HEK293T (cell line): ENCODE results near the gene PPARA.
"Not testable (repeated sequence)": the region's sequence is repeated elsewhere in the genome, so short reads cannot be mapped to it uniquely, and the experiment has no call there.

ENCODE experiments used
- CTCF ChIA-PET: fragments of 350-600 bp; formaldehyde crosslinking; extraction: SDS; loops from one replicate; lab custom pipeline; 2021; ENCODE audit warnings: antibody characterized with exemption, inconsistent platforms; lab: Yijun Ruan, JAX
- POLR2A ChIA-PET: fragments of 350-600 bp; formaldehyde crosslinking; extraction: SDS; loops from one replicate; lab custom pipeline; 2020; ENCODE audit warnings: antibody characterized with exemption, inconsistent platforms; lab: Yijun Ruan, JAX
- DNase-seq: peaks from one replicate; pipeline ENCODE4 v3.0.0; 2012; ENCODE audit warnings: mixed read lengths; ENCODE audit errors: extremely low spot score
- ARNT ChIP-seq: fragments of 450-650 bp; IDR thresholded peaks from 2 replicates; pipeline ENCODE4 v1.6.1; 2017; ENCODE audit warnings: mild to moderate bottlenecking
- BHLHE40 ChIP-seq: fragments of 450-650 bp; IDR thresholded peaks from 2 replicates; pipeline ENCODE4 v1.6.1; 2016; ENCODE audit warnings: mild to moderate bottlenecking, moderate library complexity, borderline replicate concordance
- CTBP1 ChIP-seq: fragments of 450-650 bp; IDR thresholded peaks from 2 replicates; pipeline ENCODE4 v1.6.1; 2016; ENCODE audit warnings: borderline replicate concordance
- ELF4 ChIP-seq: fragments of 450-650 bp; IDR thresholded peaks from 2 replicates; pipeline ENCODE4 v1.6.1; 2017; ENCODE audit warnings: antibody characterized with exemption
- FOXA1 ChIP-seq: fragments of 450-650 bp; IDR thresholded peaks from 2 replicates; pipeline ENCODE4 v1.6.1; 2016; ENCODE audit warnings: mild to moderate bottlenecking
- FOXK2 ChIP-seq: fragments of 450-650 bp; IDR thresholded peaks from 2 replicates; pipeline ENCODE4 v1.6.1; 2016; ENCODE audit warnings: mild to moderate bottlenecking
- FOXM1 ChIP-seq: fragments of 450-650 bp; IDR thresholded peaks from 2 replicates; pipeline ENCODE4 v1.6.1; 2017; ENCODE audit warnings: mild to moderate bottlenecking, borderline replicate concordance
- HDGF ChIP-seq: fragments of 450-650 bp; IDR thresholded peaks from 2 replicates; pipeline ENCODE4 v1.6.1; 2017; ENCODE audit warnings: antibody characterized with exemption, borderline replicate concordance
- L3MBTL2 ChIP-seq: fragments of 450-650 bp; conservative IDR thresholded peaks from 2 replicates; pipeline ENCODE4 v1.6.1; 2016; ENCODE audit warnings: mild to moderate bottlenecking
- LEF1 ChIP-seq: fragments of 450-650 bp; IDR thresholded peaks from 2 replicates; pipeline ENCODE4 v1.6.1; 2017; ENCODE audit warnings: mild to moderate bottlenecking, borderline replicate concordance
- NFRKB ChIP-seq: fragments of 450-650 bp; IDR thresholded peaks from 2 replicates; pipeline ENCODE4 v1.6.1; 2016; ENCODE audit warnings: mild to moderate bottlenecking, moderate library complexity
- PKNOX1 ChIP-seq: fragments of 450-650 bp; IDR thresholded peaks from 2 replicates; pipeline ENCODE4 v1.6.1; 2016
- SP1 ChIP-seq: fragments of 450-650 bp; IDR thresholded peaks from 2 replicates; pipeline ENCODE4 v1.6.1; 2017
- SUZ12 ChIP-seq: fragments of 450-650 bp; IDR thresholded peaks from 2 replicates; pipeline ENCODE4 v1.6.1; 2016; ENCODE audit warnings: mild to moderate bottlenecking
- TARDBP ChIP-seq: fragments of 450-650 bp; IDR thresholded peaks from 2 replicates; pipeline ENCODE4 v1.6.1; 2016
- ZNF384 ChIP-seq: fragments of 450-650 bp; IDR thresholded peaks from 2 replicates; pipeline ENCODE4 v1.6.1; 2016

Gene PPARA

GRCh38 chr22:46256358-46256958 is 106.1 kb downstream of the PPARA start:
- ChIA-PET CTCF (no interaction called here), POLR2A (no interaction called here)
- TF ChIP-seq ARNT (no peak), L3MBTL2 (no peak), SP1 (no peak), CTBP1 (no peak), SUZ12 (no peak), FOXM1 (no peak), HDGF (no peak), LEF1 (no peak), ZNF384 (no peak), FOXA1 (no peak), NFRKB (no peak), FOXK2 (no peak)
- no peak for DNase-seq

GRCh38 chr22:46259374-46259773 is 109.0 kb downstream of the PPARA start:
- POLR2A ChIA-PET, result interaction anchor here (1.8 kb wide), 1 partner anchor 9 kb away, joined by 4 read pairs; the partner anchor contains the start of gene CDPF1
- TF ChIP-seq FOXA1 (no peak), ZNF384 (no peak), LEF1 (no peak), SUZ12 (no peak), PKNOX1 (no peak), ELF4 (no peak), FOXM1 (no peak)
- CTCF ChIA-PET, result interaction anchor here (0.5 kb wide), 1 partner anchor 59 kb away, joined by 3 read pairs; no protein-coding TSS in a partner anchor
- no peak for DNase-seq

- ChIA-PET POLR2A (interaction anchor here (1.8 kb wide), 1 partner anchor 10 kb away, joined by 4 read pairs; the partner anchor contains the start of gene CDPF1), CTCF (interaction anchor here (0.5 to 0.6 kb wide), 2 partner anchors 59 to 128 kb away, joined by 3 read pairs; no protein-coding TSS in a partner anchor)
- no peak for DNase-seq
- TF ChIP-seq FOXK2 (no peak), HDGF (no peak), ELF4 (no peak), BHLHE40 (no peak), FOXM1 (no peak), ARNT (no peak), ZNF384 (no peak), FOXA1 (no peak), SP1 (no peak), L3MBTL2 (no peak), NFRKB (no peak), TARDBP (no peak), LEF1 (no peak), SUZ12 (no peak), CTBP1 (no peak), PKNOX1 (no peak)
Measured at GRCh38 chr22:46260038-46260437, 109.7 kb downstream of the PPARA start.

GRCh38 chr22:46262449-46263215 is 112.3 kb downstream of the PPARA start:
- no peak for DNase-seq
- ChIA-PET CTCF (no interaction called here), POLR2A (no interaction called here)
- TF ChIP-seq HDGF (no peak), SUZ12 (no peak), L3MBTL2 (no peak), LEF1 (no peak), TARDBP (no peak), NFRKB (no peak), SP1 (no peak), ZNF384 (no peak), CTBP1 (no peak), FOXM1 (no peak), FOXK2 (no peak), ELF4 (no peak)

- ChIA-PET POLR2A (no interaction called here), CTCF (no interaction called here)
Measured at GRCh38 chr22:46263216-46263590, 112.9 kb downstream of the PPARA start, which contains the start of gene PKDREJ. Gene PKDREJ, minus strand, starts transcription at chr22:46263343. Its CDS starts 21 bp downstream, at chr22:46263322.

GRCh38 chr22:46264520-46264919 is 114.2 kb downstream of the PPARA start:
- CTCF ChIA-PET, DNase-seq, POLR2A ChIA-PET: not testable (repeated sequence)

More at GRCh38 chr22:46263216-46263590, 112.9 kb downstream of the PPARA start, which contains the start of gene PKDREJ:
- DNase-seq, result no peak
- TF ChIP-seq SUZ12, result no peak
- TF ChIP-seq ELF4, result no peak
- no peak for TF ChIP-seq HDGF
- no peak for TF ChIP-seq PKNOX1
- no peak for TF ChIP-seq ZNF384
- no peak for TF ChIP-seq SP1
- no peak for TF ChIP-seq L3MBTL2

GRCh38 chr22:46265627-46266026 is 115.3 kb downstream of the PPARA start:
- POLR2A ChIA-PET, CTCF ChIA-PET, DNase-seq: not testable (repeated sequence)
